Astrocyte of the hippocampus (primary cell): Measurements from ENCODE around the gene VSIG10L2.

ENCODE experiments used
- DNase-seq: peaks from one replicate; pipeline ENCODE4 v3.0.0; 2011; ENCODE audit warnings: low read depth, low spot score

VSIG10L2 gene

GRCh38 chr11:125929445-125930075 is 16.3 kb upstream of the VSIG10L2 start:
- no peak for DNase-seq

- no peak for DNase-seq
Observed at GRCh38 chr11:125930076-125930450, 15.8 kb upstream of the VSIG10L2 start.

GRCh38 chr11:125931116-125931515 is 14.7 kb upstream of the VSIG10L2 start:
- DNase-seq, result no peak

- no peak for DNase-seq
Observed at GRCh38 chr11:125931668-125932067, 14.2 kb upstream of the VSIG10L2 start.

- DNase-seq, result no peak
Observed at GRCh38 chr11:125932301-125932700, 13.5 kb upstream of the VSIG10L2 start.

GRCh38 chr11:125933030-125933813 is 12.6 kb upstream of the VSIG10L2 start:
- no peak for DNase-seq

- no peak for DNase-seq
Observed at GRCh38 chr11:125934473-125934872, 11.4 kb upstream of the VSIG10L2 start.

GRCh38 chr11:125935056-125935455 is 10.8 kb upstream of the VSIG10L2 start:
- no peak for DNase-seq

- DNase-seq, result no peak
Observed at GRCh38 chr11:125935618-125936199, 10.1 kb upstream of the VSIG10L2 start.

GRCh38 chr11:125938418-125938817 is 7.4 kb upstream of the VSIG10L2 start:
- DNase-seq, result no peak

- DNase-seq, result peak; percentile 23
Observed at GRCh38 chr11:125939081-125939521, 6.7 kb upstream of the VSIG10L2 start.

GRCh38 chr11:125940145-125940544 is 5.7 kb upstream of the VSIG10L2 start:
- no peak for DNase-seq

GRCh38 chr11:125941267-125941618 is 4.6 kb upstream of the VSIG10L2 start:
- DNase-seq, result no peak

GRCh38 chr11:125941619-125942611 is 3.9 kb upstream of the VSIG10L2 start:
- DNase-seq, result peak; percentile 75

- no peak for DNase-seq
Observed at GRCh38 chr11:125942771-125943428, 2.9 kb upstream of the VSIG10L2 start.

GRCh38 chr11:125943661-125944349 is 2.0 kb upstream of the VSIG10L2 start:
- no peak for DNase-seq

- no peak for DNase-seq
Observed at GRCh38 chr11:125944350-125945010, 1.4 kb upstream of the VSIG10L2 start.

- DNase-seq, result no peak
Observed at GRCh38 chr11:125945011-125945796, 640 bp upstream of the VSIG10L2 start.

GRCh38 chr11:125946712-125947418 is 1.0 kb downstream of the VSIG10L2 start:
- DNase-seq, result no peak
